ENCODE results near the gene IL15RA.
A peak's percentile ranks its signal among the peaks of the same experiment; 100 is the strongest.
"Not testable (repeated sequence)": the region's sequence is repeated elsewhere in the genome, so short reads cannot be mapped to it uniquely, and the experiment has no call there.

IL15RA gene

GRCh38 chr10:5949009-5949759, 28.2 kb downstream of the IL15RA start:
- peak; percentile 55 to 66 for DNase-seq

- no peak for DNase-seq
These were observed 29.1 kb downstream of the IL15RA start for GRCh38 chr10:5948208-5948585.

- DNase-seq = no peak
These were observed 29.7 kb downstream of the IL15RA start for GRCh38 chr10:5947471-5948207.

- DNase-seq = no peak
These were observed 30.6 kb downstream of the IL15RA start for GRCh38 chr10:5946786-5947185.

DNA sequence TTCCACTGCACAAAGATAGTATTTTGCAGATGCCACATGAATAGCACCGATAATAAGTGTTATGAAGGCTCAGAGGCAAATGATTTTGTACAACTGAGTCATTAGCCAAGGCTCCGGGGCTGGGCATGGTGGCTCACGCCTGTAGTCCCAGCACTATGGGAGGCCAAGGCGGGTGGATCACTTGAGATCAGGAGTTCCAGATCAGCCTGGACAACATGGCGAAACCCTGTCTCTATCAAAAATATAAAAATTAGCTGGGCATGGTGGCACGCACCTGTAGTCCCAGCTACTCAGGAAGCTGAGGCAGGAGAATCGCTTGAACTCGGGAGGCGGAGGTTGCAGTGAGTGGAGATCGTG, 30.9 kb downstream of the IL15RA start:
- not testable (repeated sequence) for DNase-seq

GRCh38 chr10:5945561-5946418, 31.6 kb downstream of the IL15RA start:
- peak; percentile 41 to 70 for DNase-seq

DNA sequence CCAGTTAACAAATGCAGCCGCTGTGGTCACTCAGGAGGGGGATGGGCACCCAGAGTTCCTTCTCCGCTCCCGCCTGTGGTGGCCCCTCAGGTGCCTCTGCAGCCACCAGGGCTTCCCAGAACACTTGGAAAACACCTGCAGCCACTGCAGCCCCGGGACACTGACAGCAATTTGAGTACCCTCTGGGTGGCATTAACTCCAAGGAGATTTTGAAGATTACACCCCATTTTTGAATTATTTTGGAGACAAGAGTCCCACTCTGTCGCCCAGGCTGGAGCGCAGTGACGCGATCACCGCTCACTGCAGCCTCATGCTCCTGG, 32.2 kb downstream of the IL15RA start:
- no peak for DNase-seq

GRCh38 chr10:5944389-5945189, 32.8 kb downstream of the IL15RA start:
- no peak for DNase-seq

DNA sequence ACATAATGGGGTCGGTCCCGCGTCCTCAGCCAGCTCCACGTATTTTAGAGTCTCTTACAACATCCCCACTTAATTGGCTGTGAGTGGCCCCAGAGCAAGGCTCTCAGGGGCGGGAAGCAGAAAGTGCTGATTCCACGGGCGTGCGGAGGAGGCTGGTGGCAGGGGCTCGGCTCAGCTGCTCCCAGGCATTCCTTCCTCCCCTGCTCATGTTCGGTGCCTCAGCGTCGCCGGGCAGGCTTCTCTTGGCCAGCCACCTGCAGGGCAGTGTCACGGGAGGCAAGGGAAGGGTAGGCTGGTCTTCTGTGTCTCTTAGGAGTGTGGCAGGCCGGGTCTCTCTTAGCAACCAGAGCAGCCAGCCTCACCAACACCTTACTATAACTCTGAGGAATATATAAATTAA, 33.8 kb downstream of the IL15RA start:
- no peak for DNase-seq

DNA sequence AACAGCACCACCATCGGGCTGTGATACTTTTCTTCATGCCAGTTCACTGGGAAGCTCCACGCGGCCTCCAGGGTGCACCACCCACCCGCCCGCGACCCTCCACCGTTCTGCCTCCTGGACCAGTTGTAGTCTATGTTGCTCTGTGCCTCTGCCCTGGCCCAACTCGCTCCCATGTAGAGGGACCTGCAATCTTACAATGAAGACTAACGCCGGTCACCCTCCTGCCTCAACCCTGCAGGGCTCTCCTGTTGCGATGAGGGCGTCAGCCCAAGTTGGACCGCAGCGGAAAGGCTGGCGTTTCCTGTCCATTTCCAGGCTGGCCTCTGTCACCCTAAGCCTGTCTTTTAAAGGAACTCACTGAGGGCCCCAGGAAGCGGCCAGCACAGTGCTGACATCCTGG, 34.9 kb downstream of the IL15RA start:
- peak; percentile 56 to 88 for DNase-seq

DNA sequence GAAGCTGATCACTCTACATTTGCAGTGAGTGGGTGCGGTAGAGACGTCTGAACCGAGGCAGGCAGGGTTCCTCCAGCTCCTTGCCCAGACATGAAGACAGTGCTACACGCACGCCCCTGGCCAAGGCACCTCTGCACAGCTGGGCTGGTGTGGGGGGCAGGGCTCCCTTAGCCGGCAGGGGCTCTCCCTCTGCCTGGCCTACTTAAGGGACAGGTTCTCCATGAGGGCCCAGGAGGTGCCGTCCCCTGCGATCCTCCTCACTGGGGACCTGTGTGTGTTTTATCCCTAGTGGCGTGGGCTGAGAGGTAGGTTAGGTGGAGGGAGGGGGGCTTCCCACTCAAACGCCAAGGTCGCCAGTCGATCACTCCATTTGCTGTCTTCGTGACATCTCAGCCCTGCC, 35.3 kb downstream of the IL15RA start:
- DNase-seq = no peak

GRCh38 chr10:5941579-5941978, 35.8 kb downstream of the IL15RA start:
- no peak for DNase-seq

GRCh38 chr10:5940807-5941218, 36.5 kb downstream of the IL15RA start:
- no peak for DNase-seq

GRCh38 chr10:5938291-5938690, 39.1 kb downstream of the IL15RA start:
- no peak for DNase-seq

GRCh38 chr10:5937016-5937415, 40.3 kb downstream of the IL15RA start:
- no peak for DNase-seq

GRCh38 chr10:5935628-5936027, 41.7 kb downstream of the IL15RA start:
- no peak for DNase-seq

GRCh38 chr10:5933909-5934546, 43.3 kb downstream of the IL15RA start:
- DNase-seq = no peak

DNA sequence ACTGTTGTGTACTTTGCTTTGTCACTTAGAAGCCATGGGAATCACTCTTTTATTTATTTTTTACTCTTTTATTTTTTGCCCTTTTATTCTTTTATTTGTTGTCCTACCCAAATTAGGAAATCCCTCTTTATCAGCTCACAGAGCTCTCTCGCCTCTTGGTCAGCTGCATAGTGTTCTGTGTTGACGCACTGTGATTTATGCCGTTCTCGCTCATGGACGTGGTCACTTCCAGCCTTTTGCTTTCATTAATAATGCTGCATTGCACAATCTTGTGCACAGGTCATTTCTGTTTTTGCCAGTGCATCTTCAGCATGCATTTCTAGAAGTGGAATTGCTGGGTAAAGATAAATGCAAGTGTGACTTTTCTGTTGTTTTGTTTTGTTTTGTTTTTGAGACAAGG, 45.0 kb downstream of the IL15RA start:
- no peak for DNase-seq

DNA sequence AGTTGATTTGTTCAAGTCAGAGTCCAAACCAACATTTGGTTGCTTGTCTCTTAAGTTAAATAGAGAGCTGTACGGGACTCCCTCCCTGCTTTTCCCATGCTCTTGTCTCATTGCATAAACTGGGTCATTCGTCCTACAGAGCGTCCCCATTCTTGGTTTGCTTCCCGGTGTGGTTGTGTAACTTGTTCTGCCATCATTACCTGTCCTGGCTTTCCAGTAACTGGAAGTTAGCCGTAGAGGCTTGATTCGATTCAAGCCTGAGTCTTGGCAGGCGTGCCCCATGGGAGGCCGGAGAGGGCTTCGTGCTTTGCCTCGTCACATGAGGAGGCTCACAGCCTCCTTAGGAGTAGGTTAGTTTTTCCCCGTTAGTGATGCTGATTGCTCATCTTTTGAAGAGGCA, 47.1 kb downstream of the IL15RA start:
- DNase-seq = no peak

DNA sequence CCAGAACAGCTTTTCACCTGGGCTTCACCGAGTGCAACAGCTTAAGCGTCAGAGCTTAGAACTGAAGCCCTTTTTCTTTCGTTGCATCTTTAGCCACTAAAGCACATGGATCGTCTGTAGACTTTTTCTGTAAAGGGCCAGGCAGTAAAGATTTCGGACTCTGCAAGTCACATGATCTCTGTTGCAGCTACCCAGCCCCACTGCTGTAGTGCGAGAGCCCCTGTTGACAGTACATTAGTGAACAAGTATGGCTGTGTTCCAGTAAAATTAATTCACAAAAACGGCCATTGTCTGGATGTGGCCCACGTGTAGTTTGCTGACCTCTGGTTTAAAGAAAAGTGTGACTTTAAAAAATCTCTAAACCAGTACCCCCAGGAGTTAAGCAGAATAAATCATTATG, 47.9 kb downstream of the IL15RA start:
- no peak for DNase-seq

- no peak for DNase-seq
These were observed 50.0 kb downstream of the IL15RA start for GRCh38 chr10:5927306-5927705.

- no peak for DNase-seq
These were observed 52.5 kb downstream of the IL15RA start for GRCh38 chr10:5924889-5925288.
